HG03354 (cell line): ENCODE results near the gene PCARE.

Experiments
- ATAC-seq: cut with Tn5 transposase; IDR thresholded peaks from one replicate; pipeline ENCODE4 v1.9.1; 2021; ENCODE audit warnings: mild to moderate bottlenecking; ENCODE audit not compliant: unreplicated experiment, poor library complexity, severe bottlenecking

The PCARE gene

DNA sequence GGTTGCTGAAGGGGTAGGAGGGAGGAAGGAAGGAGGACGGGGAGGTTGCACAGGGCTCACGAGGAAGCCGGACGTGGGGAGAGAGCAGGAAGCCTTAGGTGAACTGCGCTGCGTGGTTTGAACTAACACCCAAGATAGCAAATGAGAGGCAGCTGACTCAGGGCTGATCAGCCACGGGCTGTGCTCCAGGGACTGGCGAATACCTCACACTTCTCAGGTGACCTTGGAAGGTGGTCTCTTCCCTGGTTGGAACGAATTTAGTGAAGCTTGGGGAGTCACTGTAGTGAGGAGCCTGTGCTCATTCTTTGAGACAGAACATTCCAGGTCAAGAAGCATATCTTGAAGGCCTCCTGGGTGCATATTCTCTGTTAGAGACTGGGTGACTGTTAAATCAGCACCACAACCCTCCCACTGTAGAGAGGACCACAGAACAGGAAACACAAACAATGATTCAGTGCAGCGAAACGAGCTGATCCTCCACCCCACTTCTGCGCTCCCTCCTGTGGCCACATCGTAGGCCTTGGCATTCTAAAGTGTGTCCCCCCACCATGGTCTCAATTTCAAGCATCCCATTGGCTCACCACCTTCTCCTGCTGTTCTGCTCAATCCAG lies 59.4 kb downstream of the PCARE start:
- ATAC-seq = peak; percentile 72

GRCh38 chr2:29014331-29014730 lies 60.0 kb downstream of the PCARE start:
- ATAC-seq = peak; percentile 12

DNA sequence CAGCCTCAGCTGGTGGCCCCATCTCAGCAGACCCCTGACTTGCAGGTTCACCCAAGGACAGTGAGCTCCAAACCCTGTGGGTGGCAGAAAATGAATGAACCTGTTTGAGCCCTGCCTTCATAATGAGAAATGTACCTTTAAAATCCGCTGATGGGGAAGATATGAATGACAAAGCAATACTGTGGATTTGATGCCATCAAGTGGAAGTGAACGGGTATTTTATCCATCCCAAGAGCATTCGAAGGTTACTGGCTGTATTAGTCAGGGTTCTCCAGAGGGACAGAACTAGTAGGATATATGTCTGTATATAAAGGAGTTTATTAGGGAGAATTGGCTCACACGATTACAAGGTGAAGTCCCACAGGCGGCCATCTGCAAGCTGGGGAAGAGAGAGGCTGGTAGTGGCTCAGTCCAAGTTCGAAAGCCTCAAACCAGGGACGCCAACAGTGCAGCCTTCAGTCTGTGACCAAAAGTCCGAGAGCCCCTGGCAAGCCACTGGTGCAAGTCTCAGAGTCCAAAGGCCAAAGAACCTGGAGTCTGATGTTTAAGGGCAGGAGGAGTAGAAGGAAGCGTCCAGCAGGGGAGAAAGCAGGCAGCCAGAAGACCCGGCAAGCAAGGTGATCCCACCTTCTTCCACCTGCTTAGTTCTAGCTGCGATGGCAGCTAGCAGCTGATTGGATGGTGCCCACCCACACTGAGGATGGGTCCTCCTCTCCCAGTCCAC lies 61.1 kb downstream of the PCARE start:
- ATAC-seq = no peak

GRCh38 chr2:29012211-29012681 lies 62.1 kb downstream of the PCARE start:
- ATAC-seq = peak; percentile 32
